ENCODE data around the gene MYCBPAP.

DNA sequence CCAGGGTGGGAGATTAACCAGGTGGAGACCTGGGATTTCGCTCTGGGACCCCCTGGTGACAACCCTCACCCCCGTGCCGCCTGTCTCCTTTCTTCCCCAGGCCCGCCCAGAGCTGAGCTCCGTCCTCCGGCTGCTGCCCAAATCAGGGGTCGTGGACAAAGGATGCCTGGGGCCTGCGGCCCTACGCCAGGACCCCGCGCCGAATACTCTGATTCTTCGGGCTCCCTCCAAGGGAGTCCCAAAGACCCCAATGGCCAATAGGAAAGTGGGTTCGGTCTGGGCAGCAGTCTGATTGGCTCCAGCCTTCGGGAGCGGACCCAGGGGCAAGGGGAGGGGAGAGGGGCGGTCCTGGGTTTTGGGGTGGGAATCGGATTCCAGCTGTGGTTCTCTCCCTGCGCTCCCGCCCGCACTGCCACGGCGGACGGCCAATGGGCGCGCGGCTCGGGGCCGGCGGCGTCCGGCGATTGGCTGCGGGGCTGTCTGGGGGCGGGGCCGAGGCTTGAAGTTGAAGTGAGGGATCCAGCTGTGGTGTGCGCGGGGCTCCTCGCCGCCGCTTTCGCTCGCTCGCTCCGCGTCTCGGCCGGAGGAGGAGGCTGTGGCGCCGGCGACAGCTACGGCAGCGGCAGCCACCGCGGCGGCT, 52.1 kb downstream of the MYCBPAP start, which contains the start of gene CACNA1G:
- TF ChIP-seq EZH2phosphoT487 (IDR thresholded peaks at IDR 0.05; ENCODE audit: insufficient read depth, low read depth) (no peak), EZH2 (IDR thresholded peaks at IDR 0.05; ENCODE audit: insufficient read depth, poor library complexity, severe bottlenecking) (no peak)
